Stimulated activated CD8-positive, alpha-beta memory T cell treated with anti-CD3 and anti-CD28 coated beads, Interleukin-12 subunit alpha, Interleukin-12 subunit beta, amount 100 ng/mL, for 4 hours (primary cell): ENCODE measurements around the gene USP40.

ENCODE experiments used
- DNase-seq: peaks from one replicate; pipeline ENCODE4 v3.0.0-alpha.2; 2020; ENCODE audit warnings: low read depth

USP40 gene

GRCh38 chr2:233497692-233498091 lies 68.9 kb downstream of the USP40 start:
- DNase-seq, result no peak

DNA sequence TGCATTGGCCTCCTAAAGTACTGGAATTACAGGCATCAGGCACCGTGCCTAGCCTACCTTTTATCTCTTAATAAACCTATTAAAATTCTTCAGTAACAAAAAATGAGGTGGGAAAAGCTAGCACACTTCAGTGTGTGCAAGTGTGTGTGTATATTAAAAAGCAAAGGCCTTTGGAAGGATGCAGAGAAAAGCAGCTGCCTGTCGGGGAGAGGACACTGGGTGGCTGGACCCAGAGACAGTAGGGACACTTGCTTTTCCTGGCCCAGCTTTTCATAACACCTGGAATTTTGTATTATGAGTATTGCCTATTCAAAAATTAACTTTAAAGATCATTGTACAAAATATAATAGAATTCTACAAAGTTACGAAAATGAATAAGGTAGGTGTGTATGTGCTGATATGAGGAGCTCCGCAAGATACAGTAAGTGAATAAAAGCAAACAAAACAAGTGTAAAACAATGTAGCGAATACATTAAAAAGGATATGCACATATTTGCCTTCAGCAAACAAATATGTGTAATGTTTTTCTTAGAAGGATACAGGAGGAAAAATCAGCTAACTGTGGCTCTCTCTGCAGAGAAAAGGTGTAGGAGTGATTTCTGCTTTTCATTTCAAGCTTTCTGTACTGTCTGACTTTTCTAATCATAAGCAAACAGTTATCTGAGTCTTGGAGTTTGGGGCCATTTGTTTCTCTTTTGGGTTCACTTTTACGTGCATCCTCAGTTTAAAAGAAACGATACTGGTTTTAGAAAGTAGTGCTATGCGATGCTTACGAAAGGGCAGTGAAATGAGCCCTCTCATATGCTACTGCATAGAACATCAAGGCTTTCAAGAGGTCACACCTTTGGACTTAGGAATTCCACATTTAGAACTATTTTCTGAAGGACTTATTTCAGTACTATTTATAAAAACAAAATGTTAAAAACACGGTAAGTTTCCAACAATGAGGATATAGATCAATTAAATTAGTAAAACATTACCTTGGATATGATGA lies 70.8 kb downstream of the USP40 start:
- no peak for DNase-seq

- DNase-seq, result no peak
Measured at GRCh38 chr2:233492751-233493150, 73.8 kb downstream of the USP40 start.

GRCh38 chr2:233492078-233492477 lies 74.5 kb downstream of the USP40 start:
- DNase-seq, result no peak

DNA sequence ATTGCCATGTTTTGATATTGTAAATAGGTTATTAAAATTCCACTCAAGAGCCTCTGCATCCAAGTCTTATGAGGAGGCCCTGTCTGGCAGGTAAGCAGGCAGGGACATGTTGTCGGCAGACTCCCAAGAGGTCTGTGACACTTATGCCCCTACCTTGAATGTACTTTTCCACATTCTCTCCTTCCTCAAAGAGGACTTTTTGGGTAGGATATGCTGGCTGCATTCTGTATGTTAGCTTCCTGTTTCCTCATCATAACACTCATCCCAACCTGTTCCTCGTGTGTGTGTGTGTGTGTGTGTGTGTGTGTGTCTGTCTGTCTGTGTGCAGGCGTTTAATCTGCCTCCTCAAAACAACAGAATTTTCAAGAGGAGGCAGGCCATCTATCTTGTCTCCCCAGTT lies 75.3 kb downstream of the USP40 start:
- DNase-seq, result no peak

DNA sequence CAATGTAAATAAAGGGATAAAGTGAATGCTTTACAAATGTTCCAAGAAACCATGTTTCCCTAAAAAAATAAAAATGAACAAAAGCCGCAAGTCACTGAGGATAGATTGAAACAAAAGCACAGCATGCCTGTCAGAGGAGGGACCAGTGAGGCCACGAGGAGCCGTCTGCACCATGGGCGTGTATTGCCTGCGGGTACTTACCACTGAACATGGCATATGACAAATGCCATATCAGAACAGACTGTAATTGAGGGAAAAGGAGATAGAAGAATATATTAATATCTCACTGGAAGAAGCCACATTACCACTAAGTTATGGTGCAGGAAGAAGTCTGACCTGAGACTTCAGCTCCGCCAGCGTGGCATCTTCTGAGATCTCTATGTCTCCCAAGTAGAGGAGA lies 75.8 kb downstream of the USP40 start:
- no peak for DNase-seq

- DNase-seq, result no peak
Measured at GRCh38 chr2:233489666-233490065, 76.9 kb downstream of the USP40 start.

- DNase-seq, result no peak
Measured at GRCh38 chr2:233489143-233489542, 77.4 kb downstream of the USP40 start.

DNA sequence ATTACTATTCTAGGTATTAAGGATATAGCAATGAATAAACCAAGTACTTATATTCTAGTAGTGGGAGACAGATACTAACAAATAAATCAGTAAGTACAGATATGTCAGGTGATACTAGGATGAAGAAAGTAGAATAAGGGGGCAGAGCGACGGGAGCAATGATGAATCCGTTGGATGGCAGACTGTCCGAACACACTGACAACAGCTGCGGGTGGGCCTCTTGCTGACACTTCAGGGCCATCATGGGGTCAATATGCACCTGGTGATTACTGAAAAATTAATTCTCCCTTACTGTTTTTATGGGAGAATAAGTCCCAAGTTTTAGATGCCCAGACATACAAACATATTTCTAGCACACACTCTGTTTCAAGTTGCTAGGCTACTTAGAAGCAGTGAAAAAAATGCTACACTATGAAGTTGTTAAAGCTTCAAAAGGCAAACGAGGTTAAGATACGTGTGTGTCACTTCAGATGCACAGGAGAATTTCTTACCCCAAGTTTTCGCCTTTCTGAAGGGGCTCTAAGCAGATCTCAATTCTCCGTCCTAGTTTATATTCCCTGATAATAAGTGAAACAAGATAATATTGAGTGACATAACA lies 78.7 kb downstream of the USP40 start:
- no peak for DNase-seq

GRCh38 chr2:233486778-233487552 lies 79.6 kb downstream of the USP40 start:
- DNase-seq, result no peak

- DNase-seq, result no peak
Measured at GRCh38 chr2:233486357-233486756, 80.2 kb downstream of the USP40 start.

- DNase-seq, result no peak
Measured at GRCh38 chr2:233485726-233486125, 80.9 kb downstream of the USP40 start.

- DNase-seq, result no peak
Measured at GRCh38 chr2:233482616-233483015, 84.0 kb downstream of the USP40 start.

DNA sequence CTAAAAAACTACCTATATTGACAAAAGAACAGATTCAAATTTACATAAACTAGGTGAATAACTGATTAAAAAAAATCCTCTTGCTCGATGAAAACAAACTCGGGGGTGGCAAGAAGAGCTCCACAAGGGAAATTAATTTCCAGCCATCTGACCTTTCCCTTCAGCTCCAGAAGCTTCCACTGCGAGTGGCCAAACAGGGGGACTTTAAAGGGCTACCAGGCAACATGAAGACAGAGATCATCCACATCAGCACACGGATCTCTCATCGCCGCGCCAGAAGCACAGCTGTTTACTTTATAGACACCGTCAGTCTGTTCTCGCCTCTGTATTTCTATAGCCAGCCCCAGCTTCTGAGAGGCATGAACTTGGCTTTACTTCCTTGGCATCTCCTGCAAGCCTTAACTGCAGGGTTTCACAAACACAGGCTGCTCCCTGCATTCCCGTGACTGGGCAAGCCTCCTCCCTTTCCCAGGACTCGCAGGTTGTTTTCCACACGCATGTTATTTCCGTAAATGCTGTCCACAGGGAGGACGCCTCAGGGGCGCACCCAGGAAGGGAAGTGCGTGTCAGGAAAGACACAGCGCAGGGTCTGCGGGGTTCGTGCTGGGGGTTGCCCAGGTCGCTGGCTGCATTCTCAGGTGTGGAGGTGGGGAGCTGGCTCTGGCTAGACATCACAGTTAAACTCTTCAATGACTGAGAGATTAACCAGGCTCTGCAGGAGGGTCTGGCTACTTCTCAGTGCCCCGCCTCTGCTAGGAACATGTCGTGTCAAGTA lies 85.0 kb downstream of the USP40 start:
- DNase-seq, result no peak

GRCh38 chr2:233480490-233481202 lies 85.9 kb downstream of the USP40 start:
- DNase-seq, result no peak

GRCh38 chr2:233479616-233480489 lies 86.7 kb downstream of the USP40 start:
- DNase-seq, result no peak

DNA sequence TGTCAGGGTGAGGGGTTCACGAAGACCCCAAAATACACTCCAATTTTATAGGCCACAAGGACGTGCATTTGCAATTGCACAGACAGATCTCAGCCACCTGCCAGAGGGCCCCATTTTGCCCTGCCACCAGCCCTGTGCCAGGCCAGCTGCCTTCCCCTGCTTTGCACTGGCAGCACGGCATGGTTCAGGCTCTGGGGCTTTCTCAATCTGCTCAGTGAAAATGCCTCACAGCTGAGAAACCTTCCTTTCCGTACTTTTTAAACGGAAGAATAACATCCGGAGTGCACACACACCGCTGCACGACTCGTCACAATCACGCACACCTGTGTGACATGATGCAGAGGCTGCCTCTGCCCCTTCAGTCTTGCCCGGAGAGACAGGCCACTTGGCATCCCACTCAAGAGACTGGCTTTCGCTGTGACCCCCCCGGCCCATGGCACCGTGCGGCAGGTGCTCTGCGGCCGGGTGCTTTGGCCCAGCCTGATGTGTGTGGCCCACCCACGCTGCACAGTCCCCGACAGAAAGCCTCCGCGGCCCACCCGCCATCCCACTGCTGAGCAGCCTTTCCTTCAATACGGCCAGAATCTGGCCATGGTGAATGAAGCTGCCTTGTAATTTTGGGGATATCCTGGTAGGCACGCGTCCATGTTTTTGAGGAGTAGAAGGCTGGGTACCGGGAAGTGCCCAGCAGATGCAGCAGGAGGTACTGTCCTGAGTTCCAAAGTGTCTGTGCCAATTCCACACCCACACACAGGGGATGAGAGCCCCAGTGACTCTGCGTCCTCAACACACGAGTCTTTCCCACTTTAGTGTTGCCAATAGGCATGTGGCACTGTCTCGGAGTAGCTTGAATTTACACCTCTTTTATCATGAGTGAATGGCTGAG lies 88.8 kb downstream of the USP40 start:
- no peak for DNase-seq

DNA sequence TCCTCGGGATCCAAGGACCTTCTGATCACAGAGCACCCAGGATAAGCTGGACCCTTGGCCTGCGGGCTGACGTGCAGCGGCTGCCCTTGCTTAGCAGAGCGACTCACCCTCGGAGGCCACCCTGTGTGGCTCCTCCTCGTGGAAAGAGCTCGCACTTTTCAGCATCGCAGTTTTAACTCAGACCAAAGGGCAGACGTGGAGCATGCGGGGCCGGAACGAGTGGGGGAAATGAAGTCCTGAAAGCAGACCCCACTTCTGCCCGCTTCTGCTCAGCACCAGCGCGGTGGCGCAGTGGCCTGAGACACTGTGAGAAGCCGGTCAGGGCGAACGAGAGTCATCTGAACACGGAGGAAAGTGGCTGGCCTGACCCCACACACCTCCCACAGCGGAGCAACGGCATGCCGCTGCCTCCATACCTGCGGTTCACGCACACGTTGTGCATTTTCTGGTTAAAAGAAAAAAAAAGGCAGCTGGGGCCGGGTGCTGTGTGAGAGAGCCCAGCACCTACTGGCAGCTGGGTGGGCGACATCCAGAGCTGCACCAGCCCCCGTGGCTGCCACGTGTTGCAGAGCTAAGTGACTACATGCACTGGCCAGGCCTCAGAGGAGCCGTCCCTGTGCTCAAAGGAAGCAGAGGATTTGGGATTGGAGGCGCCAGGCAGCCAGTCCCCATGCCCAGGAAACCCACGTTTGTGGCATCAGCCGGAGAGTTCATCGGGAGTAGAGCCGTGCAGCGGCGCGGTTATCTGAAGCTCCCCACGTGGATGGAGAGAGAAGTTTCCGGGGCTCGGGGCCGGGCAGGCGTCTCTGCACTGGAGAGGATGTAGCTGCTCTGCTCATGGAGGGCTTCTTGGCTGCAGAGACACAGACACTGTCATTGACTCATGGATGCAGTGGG lies 89.7 kb downstream of the USP40 start:
- no peak for DNase-seq
